ENCODE measurements around the gene PRR7. TPM values are rescaled to one million over a fixed set of nuclear protein-coding genes. Genes with fewer than 3 reads are reported as not detected.
A peak's percentile ranks its signal among the peaks of the same experiment; 100 is the strongest.

Gene PRR7
- total RNA-seq, 1 donor from 2014 or later: 4.4 TPM

- no peaks in the 10 kb centered on the region for H3K9me3 Mint-ChIP-seq (ENCODE audit: unreplicated experiment)
- H3K36me3 Mint-ChIP-seq (ENCODE audit: unreplicated experiment): peaks cover 3% of the 10 kb centered on the region
- peak overlapping the region; percentile 18 for H3K27ac Mint-ChIP-seq (ENCODE audit: unreplicated experiment)
- no peak for DNase-seq (ENCODE audit: extremely low spot score, unreplicated experiment)
- no peaks in the 10 kb centered on the region for H3K27me3 Mint-ChIP-seq (ENCODE audit: unreplicated experiment)
- peaks cover 20% of the 10 kb centered on the region for H3K4me1 Mint-ChIP-seq (ENCODE audit: unreplicated experiment)
- TF ChIP-seq, protein P1, sequence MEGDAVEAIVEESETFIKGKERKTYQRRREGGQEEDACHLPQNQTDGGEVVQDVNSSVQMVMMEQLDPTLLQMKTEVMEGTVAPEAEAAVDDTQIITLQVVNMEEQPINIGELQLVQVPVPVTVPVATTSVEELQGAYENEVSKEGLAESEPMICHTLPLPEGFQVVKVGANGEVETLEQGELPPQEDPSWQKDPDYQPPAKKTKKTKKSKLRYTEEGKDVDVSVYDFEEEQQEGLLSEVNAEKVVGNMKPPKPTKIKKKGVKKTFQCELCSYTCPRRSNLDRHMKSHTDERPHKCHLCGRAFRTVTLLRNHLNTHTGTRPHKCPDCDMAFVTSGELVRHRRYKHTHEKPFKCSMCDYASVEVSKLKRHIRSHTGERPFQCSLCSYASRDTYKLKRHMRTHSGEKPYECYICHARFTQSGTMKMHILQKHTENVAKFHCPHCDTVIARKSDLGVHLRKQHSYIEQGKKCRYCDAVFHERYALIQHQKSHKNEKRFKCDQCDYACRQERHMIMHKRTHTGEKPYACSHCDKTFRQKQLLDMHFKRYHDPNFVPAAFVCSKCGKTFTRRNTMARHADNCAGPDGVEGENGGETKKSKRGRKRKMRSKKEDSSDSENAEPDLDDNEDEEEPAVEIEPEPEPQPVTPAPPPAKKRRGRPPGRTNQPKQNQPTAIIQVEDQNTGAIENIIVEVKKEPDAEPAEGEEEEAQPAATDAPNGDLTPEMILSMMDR (IDR thresholded peaks at IDR 0.05): no peak
- peak overlapping the region; percentile 68 for H3K4me3 Mint-ChIP-seq (ENCODE audit: unreplicated experiment)
These were observed 756 bp upstream of the PRR7 start for GRCh38 chr5:177445917-177446199.

GRCh38 chr5:177447066-177447610 is 524 bp downstream of the PRR7 start:
- DNase-seq (ENCODE audit: extremely low spot score, unreplicated experiment): no peak
- Mint-ChIP-seq H3K36me3 (ENCODE audit: unreplicated experiment) (peaks cover 3% of the 10 kb centered on the region), H3K4me3 (ENCODE audit: unreplicated experiment) (peak overlapping the region; percentile 64), H3K27ac (ENCODE audit: unreplicated experiment) (no peak overlapping the region), H3K27me3 (ENCODE audit: unreplicated experiment) (no peaks in the 10 kb centered on the region), H3K9me3 (ENCODE audit: unreplicated experiment) (no peaks in the 10 kb centered on the region), H3K4me1 (ENCODE audit: unreplicated experiment) (peaks cover 20% of the 10 kb centered on the region)
- TF ChIP-seq, protein P1 (IDR thresholded peaks at IDR 0.05): no peak

DNA sequence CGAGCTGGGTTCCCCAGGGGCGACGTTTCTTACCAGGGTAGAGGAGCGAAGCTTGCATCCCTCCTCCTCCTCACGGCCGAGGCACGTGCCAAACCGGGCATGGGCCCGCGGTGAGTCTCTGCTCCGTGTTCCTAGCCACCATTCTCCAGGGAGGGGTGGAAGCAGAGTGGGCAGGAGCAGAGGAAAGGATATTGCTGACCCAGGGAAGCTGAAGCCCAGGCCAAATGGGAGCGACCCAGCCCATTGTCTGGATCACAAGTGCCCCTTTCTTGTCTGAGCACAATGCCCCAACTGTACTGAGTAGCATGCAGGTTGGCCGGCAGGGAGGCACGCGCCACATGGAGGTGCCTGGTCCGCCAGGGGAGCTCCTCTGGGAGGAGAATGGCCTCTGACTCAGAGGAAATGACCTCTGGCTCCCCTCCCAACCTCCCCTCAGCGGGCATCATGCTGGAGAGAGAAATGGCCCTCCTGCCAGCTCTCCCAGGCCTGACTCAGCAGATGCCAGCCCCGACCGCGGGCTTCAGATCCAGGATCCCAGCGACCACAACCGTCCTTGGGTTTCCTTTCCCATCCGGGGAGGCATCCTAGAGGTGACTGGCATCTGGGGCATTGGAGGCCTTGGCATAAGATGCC is 1.1 kb downstream of the PRR7 start:
- no peak for DNase-seq (ENCODE audit: extremely low spot score, unreplicated experiment)
- Mint-ChIP-seq H3K4me1 (ENCODE audit: unreplicated experiment) (peaks cover 20% of the 10 kb centered on the region), H3K4me3 (ENCODE audit: unreplicated experiment) (peak overlapping the region; percentile 64), H3K36me3 (ENCODE audit: unreplicated experiment) (no peaks in the 10 kb centered on the region), H3K9me3 (ENCODE audit: unreplicated experiment) (no peaks in the 10 kb centered on the region), H3K27ac (ENCODE audit: unreplicated experiment) (peak overlapping the region; percentile 76), H3K27me3 (ENCODE audit: unreplicated experiment) (no peaks in the 10 kb centered on the region)
- TF ChIP-seq, protein P1 (IDR thresholded peaks at IDR 0.05): no peak

DNA sequence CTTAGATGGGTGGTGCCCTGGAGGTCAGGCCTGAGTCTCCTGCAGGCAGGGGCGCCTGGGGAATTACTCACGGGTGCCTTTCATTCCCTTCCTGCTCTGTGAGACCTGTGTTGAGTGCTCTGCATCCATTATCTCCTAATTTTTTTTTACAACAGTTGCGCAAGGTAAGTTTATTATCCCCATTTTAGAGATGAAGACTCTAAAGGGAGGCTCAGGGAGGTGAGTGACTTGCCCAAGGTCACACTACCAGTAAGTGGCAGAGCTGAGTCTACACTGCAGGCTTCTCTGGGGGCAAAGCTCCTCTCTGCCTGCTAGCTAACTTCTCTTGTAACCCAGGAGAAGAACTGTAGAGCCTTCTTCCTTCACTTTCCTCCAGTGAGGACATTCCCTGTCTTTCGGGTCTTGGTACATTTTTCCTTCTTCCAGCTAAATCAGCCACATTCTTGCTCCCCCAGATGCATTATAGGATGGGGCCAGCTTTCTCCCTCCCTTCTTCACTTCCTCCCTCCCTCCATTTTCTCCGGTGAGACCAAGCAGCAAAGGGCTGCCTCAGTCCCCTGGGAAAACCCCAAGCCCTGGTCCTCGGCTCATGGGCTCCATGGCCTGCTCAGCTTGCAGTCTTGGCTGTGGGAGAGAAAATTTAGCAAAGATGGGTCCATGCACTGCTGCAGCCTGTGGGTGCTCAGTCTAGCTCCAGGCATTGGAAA is 1.8 kb downstream of the PRR7 start:
- peak overlapping the region; percentile 19 for H3K4me3 Mint-ChIP-seq (ENCODE audit: unreplicated experiment)
- H3K4me1 Mint-ChIP-seq (ENCODE audit: unreplicated experiment): peaks cover 20% of the 10 kb centered on the region
- H3K27ac Mint-ChIP-seq (ENCODE audit: unreplicated experiment): peak overlapping the region; percentile 76
- TF ChIP-seq, protein P1 (IDR thresholded peaks at IDR 0.05): no peak
- H3K9me3 Mint-ChIP-seq (ENCODE audit: unreplicated experiment): no peaks in the 10 kb centered on the region
- DNase-seq (ENCODE audit: extremely low spot score, unreplicated experiment): no peak
- H3K36me3 Mint-ChIP-seq (ENCODE audit: unreplicated experiment): no peaks in the 10 kb centered on the region
- no peaks in the 10 kb centered on the region for H3K27me3 Mint-ChIP-seq (ENCODE audit: unreplicated experiment)

All from osteocyte (in vitro differentiated cells).